HepG2 (cell line): ENCODE data around the gene RHD. TPM values are rescaled to one million over a fixed set of nuclear protein-coding genes. Genes with fewer than 3 reads are reported as not detected.

Experiments used
- AFF4 ChIP-seq: sonication (generic); formaldehyde crosslinking; IDR thresholded peaks from 2 replicates; pipeline ENCODE4 v1.4.0; 2020; ENCODE audit warnings: missing genetic modification reagents
- ARID5B ChIP-seq: IDR thresholded peaks from 2 replicates; pipeline ENCODE4 v1.4.0; 2020; ENCODE audit warnings: mild to moderate bottlenecking, missing genetic modification reagents
- ARNTL ChIP-seq: sonication (generic); formaldehyde crosslinking; IDR thresholded peaks from 2 replicates; pipeline ENCODE4 v1.4.0; 2020; ENCODE audit warnings: mild to moderate bottlenecking, missing genetic modification reagents
- HDAC2 ChIP-seq: sonication (generic); formaldehyde crosslinking; IDR thresholded peaks from 2 replicates; pipeline ENCODE4 v1.4.0; 2020; ENCODE audit warnings: missing genetic modification reagents
- HHEX ChIP-seq: IDR thresholded peaks from 2 replicates; pipeline ENCODE4 v1.6.1; 2016; ENCODE audit warnings: control low read depth
- NFIB ChIP-seq: sonication (generic); formaldehyde crosslinking; IDR thresholded peaks from 2 replicates; pipeline ENCODE4 v1.9.0; 2021; ENCODE audit warnings: missing genetic modification reagents, mild to moderate bottlenecking, borderline replicate concordance
- PAF1 ChIP-seq: IDR thresholded peaks from 2 replicates; pipeline ENCODE4 v1.6.1; 2016; ENCODE audit warnings: missing genetic modification reagents, missing compliant biosample characterization
- POLR2A ChIP-seq, 2 experiments: IDR thresholded peaks; 2 replicates each; pipeline ENCODE4 v1.6.1; 2011; ENCODE audit warnings: low read depth in 2 of 2, low read length in 2 of 2, mild to moderate bottlenecking in 1 of 2, moderate library complexity in 1 of 2; ENCODE audit not compliant: insufficient read depth in 1 of 2
- SIN3B ChIP-seq: fragments of 150-350 bp; IDR thresholded peaks from 2 replicates; pipeline ENCODE4 v1.6.1; 2014; ENCODE audit warnings: low read length
- SNAPC5 ChIP-seq: sonication (generic); formaldehyde crosslinking; IDR thresholded peaks from 2 replicates; pipeline ENCODE4 v1.8.1; 2023; ENCODE audit warnings: mild to moderate bottlenecking, missing genetic modification reagents, borderline replicate concordance
- TAF15 ChIP-seq: fragments of 200-400 bp; formaldehyde crosslinking; IDR thresholded peaks from one replicate; pipeline ENCODE4 v1.6.1; 2018; ENCODE audit warnings: mild to moderate bottlenecking, low read depth, low read length; ENCODE audit not compliant: poor library complexity, severe bottlenecking
- THAP11 ChIP-seq: IDR thresholded peaks from 2 replicates; pipeline ENCODE4 v1.6.1; 2016; ENCODE audit warnings: missing biosample characterization, missing genetic modification reagents
- TSC22D2 ChIP-seq: sonication (generic); formaldehyde crosslinking; IDR thresholded peaks from 2 replicates; pipeline ENCODE4 v1.5.1; 2020; ENCODE audit warnings: missing genetic modification reagents, mild to moderate bottlenecking, borderline replicate concordance
- ZNF136 ChIP-seq: sonication (generic); formaldehyde crosslinking; IDR thresholded peaks from 2 replicates; pipeline ENCODE4 v1.8.1; 2022; ENCODE audit warnings: low read depth, mild to moderate bottlenecking, moderate library complexity, missing genetic modification reagents
- ZNF335 ChIP-seq: sonication (generic); formaldehyde crosslinking; IDR thresholded peaks from 2 replicates; pipeline ENCODE4 v1.4.0; 2020; ENCODE audit warnings: missing genetic modification reagents
- ZNF337 ChIP-seq: sonication (generic); formaldehyde crosslinking; IDR thresholded peaks from 2 replicates; pipeline ENCODE4 v1.5.1; 2020; ENCODE audit warnings: missing genetic modification reagents, low read depth, mild to moderate bottlenecking, borderline replicate concordance
- ZNF562 ChIP-seq: sonication (generic); formaldehyde crosslinking; IDR thresholded peaks from 2 replicates; pipeline ENCODE4 v1.8.0; 2022; ENCODE audit warnings: missing genetic modification reagents, borderline replicate concordance
- ZNF580 ChIP-seq: IDR thresholded peaks from 2 replicates; pipeline ENCODE4 v1.6.1; 2016; ENCODE audit warnings: low read depth, borderline replicate concordance
- ZNF781 ChIP-seq: sonication (generic); formaldehyde crosslinking; IDR thresholded peaks from 2 replicates; pipeline ENCODE4 v1.5.1; 2020; ENCODE audit warnings: borderline replicate concordance, mild to moderate bottlenecking, missing genetic modification reagents; ENCODE audit errors: not compliant biosample characterization
- ZNF792 ChIP-seq: IDR thresholded peaks from 2 replicates; pipeline ENCODE4 v1.6.1; 2016
- polyA plus RNA-seq, 8 experiments: library from polyadenylated mRNA; depleted of rRNA in 3 of 8; stranded (reverse) in 7 of 8; unstranded in 1 of 8; fragments of >200 nt; fragmentation: Illumina TruSeq in 4 of 8; extraction: Trizol in 4 of 8; gene quantifications; 2 replicates each; pipeline versions ENCODE4 v1.2.1 to v1.2.3, GENCODE V29; 2011 to 2016; ENCODE audit warnings: low read depth in 4 of 8, missing spikeins in 1 of 8, mixed read lengths in 1 of 8; ENCODE audit not compliant: insufficient read depth in 1 of 8
- total RNA-seq, 5 experiments: library from RNA; depleted of rRNA; stranded (reverse); fragments of >200 nt; fragmentation: Illumina TruSeq; extraction: Trizol; gene quantifications; 2 replicates each; pipeline ENCODE4 v1.2.3, GENCODE V29; 2016; ENCODE audit warnings: low read depth in 1 of 5

RHD gene
- total and polyA plus RNA-seq, 2 of the 13 experiments (the other 11 are each of a cell fraction or from before 2014, with no cell fraction given) = not detected

GRCh38 chr1:25247024-25247828, 25.1 kb upstream of the RHD start, which contains the start of gene RSRP1 (continued):
- peak; percentile 64 for TF ChIP-seq ZNF781 (CRISPR knock-in tag)
- no peak; the same call in 1 of the 2 replicates for TF ChIP-seq ARID5B (CRISPR knock-in tag)
- no peak for TF ChIP-seq HHEX (CRISPR knock-in tag)
- TF ChIP-seq PAF1 (CRISPR knock-in tag) = 0 out of 2 replicates have a peak, but pooled peaks have one; percentile 52
- TF ChIP-seq ZNF337 (CRISPR knock-in tag) = peak; percentile 82; the same call in 1 of the 2 replicates
- peak; percentile 87 for TF ChIP-seq AFF4 (CRISPR knock-in tag)
- TF ChIP-seq TSC22D2 (CRISPR knock-in tag) = peak; percentile 95
- peak; percentile 79 for TF ChIP-seq THAP11
- no peak for TF ChIP-seq SIN3B
- TF ChIP-seq TAF15 = no peak
- TF ChIP-seq ZNF136 = peak; percentile 89; the same call in 1 of the 2 replicates
- peak; percentile 70; the same call in 1 of the 2 replicates for TF ChIP-seq HDAC2
- TF ChIP-seq ARNTL (CRISPR knock-in tag) = no peak; the same call in 1 of the 2 replicates
- TF ChIP-seq POLR2A (IDR thresholded peaks at IDR 0.05; ENCODE audit: insufficient read depth in 1 of 2, low read depth in 2 of 2, low read length in 2 of 2) = peak; percentile 100
- TF ChIP-seq ZNF792 (CRISPR knock-in tag) = peak; percentile 85
- no peak for TF ChIP-seq ZNF562 (CRISPR knock-in tag)
- no peak for TF ChIP-seq SNAPC5
- peak; percentile 85; the same call in 1 of the 2 replicates for TF ChIP-seq ZNF580 (CRISPR knock-in tag)
- TF ChIP-seq ZNF335 (CRISPR knock-in tag) = peak; percentile 85
- TF ChIP-seq NFIB = no peak
